Sigmoid colon (tissue), 7 donors: ENCODE results near the gene PROC. TPM values are rescaled to one million over a fixed set of nuclear protein-coding genes. Genes with fewer than 3 reads are reported as not detected.

ENCODE experiments used
- DNase-seq: peaks from one replicate; pipeline ENCODE4 v3.0.0-alpha.2; 2019
- H3K27ac ChIP-seq, 4 donors: fragments of 200-600 bp; sonication (generic); one replicate each; pipeline ENCODE4 v1.5.1; 2016 to 2019; ENCODE audit warnings: mild to moderate bottlenecking in 1 of 4
- H3K27me3 ChIP-seq, 3 donors: fragments of 200-600 bp; sonication (generic); one replicate each; pipeline ENCODE4 v1.5.1; 2019; ENCODE audit warnings: mild to moderate bottlenecking in 1 of 3
- H3K36me3 ChIP-seq, 4 donors: fragments of 200-600 bp; sonication (generic); one replicate each; pipeline ENCODE4 v1.5.1; 2016 to 2019
- H3K4me1 ChIP-seq, 4 donors: fragments of 200-600 bp; sonication (generic); one replicate each; pipeline ENCODE4 v1.5.1; 2017 to 2019
- H3K4me3 ChIP-seq, 4 donors: fragments of 200-600 bp; sonication (generic); one replicate each; pipeline ENCODE4 v1.5.1; 2017 to 2019; ENCODE audit warnings: mild to moderate bottlenecking in 2 of 4, moderate library complexity in 1 of 4
- H3K9me3 ChIP-seq, 4 donors: fragments of 200-600 bp in 3 of 4; sonication (generic) in 3 of 4; one replicate each; pipeline versions ENCODE4 v1.5.1 to v1.6.1; 2013 to 2019
- EP300 ChIP-seq, 4 donors: sonication (generic); formaldehyde crosslinking; IDR thresholded peaks; one replicate each; pipeline ENCODE4 v1.6.1; 2017; ENCODE audit warnings: antibody characterized with exemption in 4 of 4
- POLR2A ChIP-seq, 2 donors: fragments of 450-650 bp; IDR thresholded peaks; one replicate each; pipeline ENCODE4 v1.6.1; 2016; ENCODE audit warnings: antibody characterized with exemption in 2 of 2, mild to moderate bottlenecking in 2 of 2, moderate library complexity in 2 of 2
- POLR2AphosphoS5 ChIP-seq, 4 donors: sonication (generic); formaldehyde crosslinking; IDR thresholded peaks; one replicate each; pipeline ENCODE4 v1.6.1; 2017; ENCODE audit warnings: antibody characterized with exemption in 4 of 4
- WGBS, 2 donors: extraction: QIAGEN DNeasy Blood & Tissue Kit; methylation state at CpG; one replicate each; pipeline ENCODE4 v1.1.7; 2013; 5-methylcytosine and 5-hydroxymethylcytosine counted together
- intact Hi-C: fragments of 100-400 bp; cut with DNase I; formaldehyde crosslinking; loops from one replicate; pipeline ENCODE4 v1.15.1; 2023
- polyA plus RNA-seq, 3 donors: library from polyadenylated mRNA; stranded (reverse); fragments of 200-250 nt; gene quantifications; one replicate each; pipeline ENCODE4 v1.2.3, GENCODE V29; 2013
- total RNA-seq, 4 donors: library from RNA; depleted of rRNA; stranded (reverse); fragments of >200 nt; gene quantifications; one replicate each; pipeline ENCODE4 v1.1.0, GENCODE V29; 2016
- TF ChIP-seq, protein P1 (sequence below), 4 experiments: fragments of 450-650 bp in 3 of 4; fragments of 200-600 bp in 1 of 4; IDR thresholded peaks; one replicate each; pipeline ENCODE4 v1.5.1; 2016 to 2019; ENCODE audit warnings: antibody characterized with exemption in 4 of 4, mild to moderate bottlenecking in 3 of 4, moderate library complexity in 2 of 4
- donor health status: healthy with polysubstance abuse.
- donor health status: Bipolar disorder and iron deficiency.
- donor health status: healthy.

The PROC gene
- total and polyA plus RNA-seq, 7 donors: 1.4 to 7.8 (median 1.8) TPM; not detected in 4

- DNase-seq: no peak
Measured at GRCh38 chr2:127411653-127412369, 6.4 kb upstream of the PROC start.

DNA sequence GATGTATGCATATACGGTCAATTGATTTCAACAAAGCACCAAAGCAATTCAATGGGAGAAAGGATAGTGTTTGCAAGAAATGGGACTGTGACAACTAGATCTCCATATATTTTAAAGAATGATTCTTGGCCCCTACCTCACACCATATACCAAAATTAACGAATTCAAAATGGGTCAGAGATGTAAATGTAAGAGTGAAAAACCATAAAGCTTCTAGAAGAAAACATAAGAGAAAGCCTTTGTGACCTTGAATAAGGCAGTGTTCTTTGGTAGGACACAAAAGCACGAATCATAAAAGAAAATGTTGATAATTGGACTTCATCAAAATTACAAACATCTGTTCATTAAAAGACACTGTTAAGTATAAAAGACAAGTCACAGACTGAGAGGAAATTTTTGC lies 5.0 kb upstream of the PROC start:
- WGBS, 2 donors: 90 to 91% methylated on average over 3 of the region's 3 CpGs
- Histone ChIP-seq H3K36me3 (no peaks in the 10 kb centered on the region), H3K27me3 (peaks cover 6 to 30% (median 26%) of the 10 kb centered on the region in 3 donors), H3K9me3 (no peaks in the 10 kb centered on the region), H3K4me1 (peaks cover 0 to 36% (median 27%) of the 10 kb centered on the region in 4 donors), H3K4me3 (no peak overlapping the region), H3K27ac (no peak overlapping the region)
- no peak for DNase-seq
- TF ChIP-seq POLR2A (IDR thresholded peaks at IDR 0.05): no peak
- no peak for TF ChIP-seq EP300 (IDR thresholded peaks at IDR 0.05)
- no peak for TF ChIP-seq POLR2AphosphoS5 (IDR thresholded peaks at IDR 0.05)
- TF ChIP-seq, protein P1, sequence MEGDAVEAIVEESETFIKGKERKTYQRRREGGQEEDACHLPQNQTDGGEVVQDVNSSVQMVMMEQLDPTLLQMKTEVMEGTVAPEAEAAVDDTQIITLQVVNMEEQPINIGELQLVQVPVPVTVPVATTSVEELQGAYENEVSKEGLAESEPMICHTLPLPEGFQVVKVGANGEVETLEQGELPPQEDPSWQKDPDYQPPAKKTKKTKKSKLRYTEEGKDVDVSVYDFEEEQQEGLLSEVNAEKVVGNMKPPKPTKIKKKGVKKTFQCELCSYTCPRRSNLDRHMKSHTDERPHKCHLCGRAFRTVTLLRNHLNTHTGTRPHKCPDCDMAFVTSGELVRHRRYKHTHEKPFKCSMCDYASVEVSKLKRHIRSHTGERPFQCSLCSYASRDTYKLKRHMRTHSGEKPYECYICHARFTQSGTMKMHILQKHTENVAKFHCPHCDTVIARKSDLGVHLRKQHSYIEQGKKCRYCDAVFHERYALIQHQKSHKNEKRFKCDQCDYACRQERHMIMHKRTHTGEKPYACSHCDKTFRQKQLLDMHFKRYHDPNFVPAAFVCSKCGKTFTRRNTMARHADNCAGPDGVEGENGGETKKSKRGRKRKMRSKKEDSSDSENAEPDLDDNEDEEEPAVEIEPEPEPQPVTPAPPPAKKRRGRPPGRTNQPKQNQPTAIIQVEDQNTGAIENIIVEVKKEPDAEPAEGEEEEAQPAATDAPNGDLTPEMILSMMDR (IDR thresholded peaks at IDR 0.05): no peak
- intact Hi-C loops: no loop called here

More at GRCh38 chr2:127411653-127412369, 6.4 kb upstream of the PROC start:
- Histone ChIP-seq H3K27me3 (peaks cover 3 to 16% (median 12%) of the 10 kb centered on the region in 3 donors), H3K27ac (peak overlapping the region in 3 of 4 donors; percentile 17 to 74 (median 71)), H3K4me1 (peaks cover 0 to 46% (median 35%) of the 10 kb centered on the region in 4 donors), H3K4me3 (no peak overlapping the region), H3K36me3 (no peaks in the 10 kb centered on the region), H3K9me3 (no peaks in the 10 kb centered on the region)
- intact Hi-C loops: no loop called here
- WGBS, 2 donors: 66 to 76% methylated on average over 12 of the region's 12 CpGs
- no peak for TF ChIP-seq POLR2AphosphoS5 (IDR thresholded peaks at IDR 0.05)
- TF ChIP-seq, protein P1 (IDR thresholded peaks at IDR 0.05): no peak
- no peak for TF ChIP-seq POLR2A (IDR thresholded peaks at IDR 0.05)
- no peak for TF ChIP-seq EP300 (IDR thresholded peaks at IDR 0.05)

GRCh38 chr2:127413782-127414637 lies 4.2 kb upstream of the PROC start:
- H3K9me3 ChIP-seq: no peaks in the 10 kb centered on the region
- 82 to 84% methylated on average over 8 of the region's 8 CpGs for WGBS, 2 donors
- DNase-seq: no peak
- H3K4me1 ChIP-seq: peaks cover 0 to 29% (median 21%) of the 10 kb centered on the region in 4 donors
- TF ChIP-seq POLR2A (IDR thresholded peaks at IDR 0.05): no peak
- TF ChIP-seq, protein P1 (IDR thresholded peaks at IDR 0.05): no peak
- TF ChIP-seq EP300 (IDR thresholded peaks at IDR 0.05): no peak
- no peak for TF ChIP-seq POLR2AphosphoS5 (IDR thresholded peaks at IDR 0.05)
- H3K4me3 ChIP-seq: no peak overlapping the region
- H3K27me3 ChIP-seq: peaks cover 6 to 38% (median 33%) of the 10 kb centered on the region in 3 donors
- no peak overlapping the region for H3K27ac ChIP-seq
- H3K36me3 ChIP-seq: no peaks in the 10 kb centered on the region
- intact Hi-C loops: no loop called here

GRCh38 chr2:127414638-127415592 lies 3.3 kb upstream of the PROC start:
- Histone ChIP-seq H3K4me3 (no peak overlapping the region), H3K4me1 (peaks cover 0 to 29% (median 21%) of the 10 kb centered on the region in 4 donors), H3K27me3 (peaks cover 6 to 43% (median 36%) of the 10 kb centered on the region in 3 donors), H3K36me3 (no peaks in the 10 kb centered on the region), H3K27ac (no peak overlapping the region), H3K9me3 (no peaks in the 10 kb centered on the region)
- WGBS, 2 donors: 87 to 89% methylated on average over 13 of the region's 13 CpGs
- DNase-seq: no peak
- intact Hi-C loops: no loop called here
- no peak for TF ChIP-seq POLR2A (IDR thresholded peaks at IDR 0.05)
- no peak for TF ChIP-seq EP300 (IDR thresholded peaks at IDR 0.05)
- TF ChIP-seq POLR2AphosphoS5 (IDR thresholded peaks at IDR 0.05): no peak
- TF ChIP-seq, protein P1 (IDR thresholded peaks at IDR 0.05): no peak
